ENCODE results near the gene MS4A1.

The MS4A1 gene

GRCh38 chr11:60459345-60459744, 3.7 kb downstream of the MS4A1 start:
- Histone ChIP-seq H3K27me3 (ENCODE audit: control insufficient read depth, insufficient read depth, low read length) (no peaks in the 10 kb centered on the region), H3K27ac (ENCODE audit: low read length) (no peak overlapping the region), H3K4me3 (ENCODE audit: low read length) (no peak overlapping the region), H3K4me1 (ENCODE audit: control insufficient read depth, low read depth, low read length) (no peaks in the 10 kb centered on the region), H3K9ac (ENCODE audit: low read length) (no peak overlapping the region), H3K36me3 (ENCODE audit: control insufficient read depth, low read depth, low read length) (no peaks in the 10 kb centered on the region), H3K9me3 (ENCODE audit: control insufficient read depth, low read depth, low read length) (no peaks in the 10 kb centered on the region)

GRCh38 chr11:60468829-60469228, 13.2 kb downstream of the MS4A1 start:
- Histone ChIP-seq H3K4me3 (ENCODE audit: low read length) (no peak overlapping the region), H3K4me1 (ENCODE audit: control insufficient read depth, low read depth, low read length) (no peaks in the 10 kb centered on the region), H3K27ac (ENCODE audit: low read length) (no peak overlapping the region), H3K36me3 (ENCODE audit: control insufficient read depth, low read depth, low read length) (no peaks in the 10 kb centered on the region), H3K9me3 (ENCODE audit: control insufficient read depth, low read depth, low read length) (no peaks in the 10 kb centered on the region), H3K27me3 (ENCODE audit: control insufficient read depth, insufficient read depth, low read length) (no peaks in the 10 kb centered on the region), H3K9ac (ENCODE audit: low read length) (no peak overlapping the region)

GRCh38 chr11:60469723-60470122, 14.1 kb downstream of the MS4A1 start:
- Histone ChIP-seq H3K27ac (ENCODE audit: low read length) (no peak overlapping the region), H3K36me3 (ENCODE audit: control insufficient read depth, low read depth, low read length) (no peaks in the 10 kb centered on the region), H3K4me3 (ENCODE audit: low read length) (no peak overlapping the region), H3K9ac (ENCODE audit: low read length) (no peak overlapping the region), H3K9me3 (ENCODE audit: control insufficient read depth, low read depth, low read length) (no peaks in the 10 kb centered on the region), H3K27me3 (ENCODE audit: control insufficient read depth, insufficient read depth, low read length) (no peaks in the 10 kb centered on the region), H3K4me1 (ENCODE audit: control insufficient read depth, low read depth, low read length) (no peaks in the 10 kb centered on the region)

- no peak overlapping the region for H3K27ac ChIP-seq (ENCODE audit: low read length)
- no peak overlapping the region for H3K4me3 ChIP-seq (ENCODE audit: low read length)
- no peaks in the 10 kb centered on the region for H3K9me3 ChIP-seq (ENCODE audit: control insufficient read depth, low read depth, low read length)
- H3K27me3 ChIP-seq (ENCODE audit: control insufficient read depth, insufficient read depth, low read length) = no peaks in the 10 kb centered on the region
- H3K9ac ChIP-seq (ENCODE audit: low read length) = no peak overlapping the region
- H3K4me1 ChIP-seq (ENCODE audit: control insufficient read depth, low read depth, low read length) = no peaks in the 10 kb centered on the region
- H3K36me3 ChIP-seq (ENCODE audit: control insufficient read depth, low read depth, low read length) = no peaks in the 10 kb centered on the region
Observed at GRCh38 chr11:60477035-60477445, 21.4 kb downstream of the MS4A1 start.

GRCh38 chr11:60482361-60482760, 26.7 kb downstream of the MS4A1 start:
- Histone ChIP-seq H3K27ac (ENCODE audit: low read length) (no peak overlapping the region), H3K4me3 (ENCODE audit: low read length) (no peak overlapping the region), H3K36me3 (ENCODE audit: control insufficient read depth, low read depth, low read length) (no peaks in the 10 kb centered on the region), H3K4me1 (ENCODE audit: control insufficient read depth, low read depth, low read length) (no peaks in the 10 kb centered on the region), H3K9me3 (ENCODE audit: control insufficient read depth, low read depth, low read length) (no peaks in the 10 kb centered on the region), H3K27me3 (ENCODE audit: control insufficient read depth, insufficient read depth, low read length) (no peaks in the 10 kb centered on the region), H3K9ac (ENCODE audit: low read length) (no peak overlapping the region)

- Histone ChIP-seq H3K36me3 (ENCODE audit: control insufficient read depth, low read depth, low read length) (no peaks in the 10 kb centered on the region), H3K27me3 (ENCODE audit: control insufficient read depth, insufficient read depth, low read length) (no peaks in the 10 kb centered on the region), H3K9me3 (ENCODE audit: control insufficient read depth, low read depth, low read length) (no peaks in the 10 kb centered on the region), H3K9ac (ENCODE audit: low read length) (no peak overlapping the region), H3K4me1 (ENCODE audit: control insufficient read depth, low read depth, low read length) (no peaks in the 10 kb centered on the region), H3K27ac (ENCODE audit: low read length) (no peak overlapping the region), H3K4me3 (ENCODE audit: low read length) (no peak overlapping the region)
Observed at GRCh38 chr11:60485987-60486386, 30.3 kb downstream of the MS4A1 start.

GRCh38 chr11:60492488-60493009, 36.9 kb downstream of the MS4A1 start, which contains the start of gene MS4A12:
MS4A12 (plus strand) TSS chr11:60492778; CDS start chr11:60497319, 4,541 bp downstream.
- H3K27me3 ChIP-seq (ENCODE audit: control insufficient read depth, insufficient read depth, low read length) = no peaks in the 10 kb centered on the region
- H3K27ac ChIP-seq (ENCODE audit: low read length) = no peak within 1 kb of the TSS
- no peaks in the 10 kb centered on the region for H3K36me3 ChIP-seq (ENCODE audit: control insufficient read depth, low read depth, low read length)
- H3K9me3 ChIP-seq (ENCODE audit: control insufficient read depth, low read depth, low read length) = no peaks in the 10 kb centered on the region
- peaks cover 2% of the 10 kb centered on the region for H3K4me1 ChIP-seq (ENCODE audit: control insufficient read depth, low read depth, low read length)
- H3K4me3 ChIP-seq (ENCODE audit: low read length) = no peak within 1 kb of the TSS
- no peak within 1 kb of the TSS for H3K9ac ChIP-seq (ENCODE audit: low read length)

- Histone ChIP-seq H3K9ac (ENCODE audit: low read length) (no peak overlapping the region), H3K27ac (ENCODE audit: low read length) (no peak overlapping the region), H3K27me3 (ENCODE audit: control insufficient read depth, insufficient read depth, low read length) (no peaks in the 10 kb centered on the region), H3K4me3 (ENCODE audit: low read length) (no peak overlapping the region), H3K4me1 (ENCODE audit: control insufficient read depth, low read depth, low read length) (peaks cover 10% of the 10 kb centered on the region), H3K36me3 (ENCODE audit: control insufficient read depth, low read depth, low read length) (no peaks in the 10 kb centered on the region), H3K9me3 (ENCODE audit: control insufficient read depth, low read depth, low read length) (no peaks in the 10 kb centered on the region)
Observed at GRCh38 chr11:60493454-60493853, 37.8 kb downstream of the MS4A1 start.

GRCh38 chr11:60498399-60498798, 42.8 kb downstream of the MS4A1 start:
- H3K27me3 ChIP-seq (ENCODE audit: control insufficient read depth, insufficient read depth, low read length) = no peaks in the 10 kb centered on the region
- H3K9ac ChIP-seq (ENCODE audit: low read length) = no peak overlapping the region
- H3K27ac ChIP-seq (ENCODE audit: low read length) = no peak overlapping the region
- no peak overlapping the region for H3K4me3 ChIP-seq (ENCODE audit: low read length)
- H3K4me1 ChIP-seq (ENCODE audit: control insufficient read depth, low read depth, low read length) = peaks cover 30% of the 10 kb centered on the region
- no peaks in the 10 kb centered on the region for H3K36me3 ChIP-seq (ENCODE audit: control insufficient read depth, low read depth, low read length)
- H3K9me3 ChIP-seq (ENCODE audit: control insufficient read depth, low read depth, low read length) = no peaks in the 10 kb centered on the region

- H3K9me3 ChIP-seq (ENCODE audit: control insufficient read depth, low read depth, low read length) = no peaks in the 10 kb centered on the region
- H3K27ac ChIP-seq (ENCODE audit: low read length) = no peak overlapping the region
- H3K9ac ChIP-seq (ENCODE audit: low read length) = no peak overlapping the region
- no peaks in the 10 kb centered on the region for H3K36me3 ChIP-seq (ENCODE audit: control insufficient read depth, low read depth, low read length)
- H3K4me3 ChIP-seq (ENCODE audit: low read length) = no peak overlapping the region
- peaks cover 30% of the 10 kb centered on the region for H3K4me1 ChIP-seq (ENCODE audit: control insufficient read depth, low read depth, low read length)
- H3K27me3 ChIP-seq (ENCODE audit: control insufficient read depth, insufficient read depth, low read length) = no peaks in the 10 kb centered on the region
Observed at GRCh38 chr11:60498853-60499252, 43.2 kb downstream of the MS4A1 start.

GRCh38 chr11:60500276-60500910, 44.7 kb downstream of the MS4A1 start:
- no peak overlapping the region for H3K9ac ChIP-seq (ENCODE audit: low read length)
- no peaks in the 10 kb centered on the region for H3K36me3 ChIP-seq (ENCODE audit: control insufficient read depth, low read depth, low read length)
- no peaks in the 10 kb centered on the region for H3K27me3 ChIP-seq (ENCODE audit: control insufficient read depth, insufficient read depth, low read length)
- no peaks in the 10 kb centered on the region for H3K9me3 ChIP-seq (ENCODE audit: control insufficient read depth, low read depth, low read length)
- peak overlapping the region; percentile 70 for H3K27ac ChIP-seq (ENCODE audit: low read length)
- peaks cover 28% of the 10 kb centered on the region for H3K4me1 ChIP-seq (ENCODE audit: control insufficient read depth, low read depth, low read length)
- H3K4me3 ChIP-seq (ENCODE audit: low read length) = peak overlapping the region; percentile 23

- Histone ChIP-seq H3K27me3 (ENCODE audit: control insufficient read depth, insufficient read depth, low read length) (no peaks in the 10 kb centered on the region), H3K9me3 (ENCODE audit: control insufficient read depth, low read depth, low read length) (no peaks in the 10 kb centered on the region), H3K27ac (ENCODE audit: low read length) (no peak overlapping the region), H3K9ac (ENCODE audit: low read length) (no peak overlapping the region), H3K4me1 (ENCODE audit: control insufficient read depth, low read depth, low read length) (peaks cover 28% of the 10 kb centered on the region), H3K4me3 (ENCODE audit: low read length) (no peak overlapping the region), H3K36me3 (ENCODE audit: control insufficient read depth, low read depth, low read length) (no peaks in the 10 kb centered on the region)
Observed at GRCh38 chr11:60502221-60502775, 46.7 kb downstream of the MS4A1 start.
